Medulla oblongata (tissue), 1 donor: ENCODE data around the gene RFTN1.
A peak's percentile ranks its signal among the peaks of the same experiment; 100 is the strongest.

Experiments
- DNase-seq: peaks from one replicate; pipeline ENCODE4 v3.0.0-alpha.2; 2015; ENCODE audit errors: extremely low spot score

RFTN1 gene

DNA sequence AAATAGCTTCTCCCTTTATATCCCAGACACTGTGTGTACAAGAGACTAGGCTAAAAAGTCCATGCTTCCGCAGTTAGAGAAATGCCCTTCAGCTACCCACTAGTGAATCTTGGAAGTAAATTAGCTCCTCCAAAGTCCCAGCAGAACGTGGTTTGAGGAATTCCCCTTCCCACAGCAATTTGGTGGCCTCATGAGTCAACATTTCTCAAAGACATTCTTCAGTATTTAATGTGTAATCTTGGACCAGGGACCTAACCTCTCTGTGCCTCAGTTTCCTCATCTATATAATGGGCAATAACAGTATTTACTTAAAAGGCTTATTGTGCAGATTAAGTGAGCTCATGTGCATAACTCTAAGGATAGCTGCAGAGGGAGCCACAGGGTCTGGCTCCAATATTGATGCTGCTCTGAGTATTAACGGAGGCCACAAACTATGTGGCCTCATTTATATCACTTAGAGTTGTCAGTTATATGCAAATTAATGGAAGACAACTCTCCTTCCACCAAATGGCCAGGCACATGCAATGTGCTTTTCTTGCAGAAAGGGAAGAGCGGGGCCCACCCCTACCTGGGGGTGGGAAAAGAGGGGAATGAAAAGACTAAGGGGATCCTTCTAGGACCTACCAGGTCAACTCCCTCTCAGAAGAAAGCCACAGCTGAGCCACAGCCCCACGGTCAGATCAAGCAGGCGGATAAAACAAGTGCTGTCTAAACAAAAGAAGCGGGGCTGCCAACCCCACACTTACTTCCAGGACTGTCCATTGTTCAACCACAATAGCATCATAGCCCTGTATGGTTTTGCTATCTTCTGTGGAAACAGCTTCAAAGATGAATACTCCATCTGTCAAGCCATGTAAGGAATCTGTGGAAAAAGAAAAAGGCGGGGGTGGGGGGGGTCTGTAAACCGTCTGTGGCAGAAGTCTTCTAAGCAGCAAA lies 156.0 kb downstream of the RFTN1 start:
- DNase-seq: peak; percentile 29

DNA sequence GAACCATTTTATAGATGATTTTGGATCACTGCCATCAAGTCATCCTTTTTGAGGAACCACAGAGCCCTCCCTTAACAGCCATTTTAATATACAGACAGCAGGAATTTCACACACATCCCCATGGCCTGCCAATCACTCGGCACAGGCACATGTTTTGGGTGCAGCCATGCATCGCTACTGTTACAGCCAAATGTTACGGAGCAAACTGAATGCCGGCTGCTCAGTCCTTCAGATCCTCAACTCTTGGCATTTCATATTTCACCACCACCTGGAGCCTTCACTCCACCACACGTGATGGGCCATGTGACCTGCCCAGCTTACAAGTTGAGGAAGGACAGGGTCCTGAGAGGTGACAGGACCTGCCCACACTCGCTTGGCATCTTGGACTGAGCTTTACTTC lies 157.7 kb downstream of the RFTN1 start:
- DNase-seq: no peak

DNA sequence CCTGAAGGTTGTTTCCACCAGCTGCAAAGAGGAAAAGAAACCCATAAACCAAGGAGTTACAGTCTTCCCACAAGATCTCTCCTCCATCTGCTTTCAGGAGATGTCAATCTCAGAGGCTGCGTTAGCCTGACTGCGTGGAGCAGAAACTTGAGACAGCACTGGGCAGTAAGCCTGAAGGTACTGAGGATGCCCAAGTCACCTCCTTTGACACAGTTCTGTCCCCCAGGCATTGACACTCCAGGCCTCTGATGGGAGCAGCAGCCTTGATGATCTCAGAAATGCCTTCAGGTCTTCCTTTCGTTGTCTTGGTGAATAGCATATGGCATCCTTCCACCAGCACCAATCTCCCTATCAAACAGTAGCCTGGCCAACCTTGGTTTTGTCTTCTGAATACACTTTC lies 159.2 kb downstream of the RFTN1 start:
- no peak for DNase-seq

DNA sequence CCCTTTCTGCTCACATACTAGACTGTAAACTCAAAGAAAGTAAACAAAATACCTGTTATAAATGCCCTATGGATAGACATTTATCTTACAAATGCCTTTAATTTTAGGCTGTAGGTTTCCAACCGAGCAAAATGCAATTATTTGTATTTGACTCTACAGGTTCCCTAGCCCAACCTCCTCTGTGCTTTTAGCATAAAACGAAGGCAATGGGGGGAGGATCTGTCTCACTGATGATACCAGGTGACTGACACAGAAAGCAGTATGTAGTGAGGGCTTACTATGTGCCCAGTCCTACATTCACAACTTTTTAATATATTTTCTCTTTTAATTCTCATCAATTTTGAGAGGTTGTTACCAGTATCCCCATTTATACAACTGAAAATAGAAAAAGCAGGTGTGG lies 161.1 kb downstream of the RFTN1 start:
- no peak for DNase-seq

GRCh38 chr3:16350597-16351318 lies 162.7 kb downstream of the RFTN1 start:
- DNase-seq: no peak

DNA sequence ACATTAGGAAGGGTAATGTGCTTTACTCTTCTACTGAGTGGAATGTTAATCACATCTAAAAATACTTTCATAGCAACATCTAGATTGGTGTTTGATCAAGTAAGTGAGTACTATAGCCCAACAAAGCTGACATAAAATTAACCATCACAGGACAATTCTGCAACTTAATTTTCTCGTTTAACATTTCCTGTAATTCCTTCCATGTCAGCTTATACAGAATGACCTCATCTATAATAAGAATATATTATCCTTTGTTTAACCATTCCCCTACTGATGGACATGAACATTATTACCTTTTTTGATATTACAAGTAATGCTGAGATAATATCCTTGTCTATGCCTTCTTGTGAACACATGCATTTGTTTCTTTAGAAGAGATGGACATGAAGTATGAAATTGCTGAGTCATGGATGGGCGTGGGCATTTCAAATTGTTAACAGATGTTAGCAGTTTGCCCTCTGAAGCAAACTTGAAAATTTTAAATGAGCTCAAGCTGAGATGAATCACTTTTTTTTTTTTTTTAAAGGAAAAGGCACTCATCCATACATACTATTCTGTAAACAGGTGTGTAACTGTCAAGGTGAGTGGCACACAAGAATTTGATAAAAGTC lies 163.4 kb downstream of the RFTN1 start:
- DNase-seq: no peak

DNA sequence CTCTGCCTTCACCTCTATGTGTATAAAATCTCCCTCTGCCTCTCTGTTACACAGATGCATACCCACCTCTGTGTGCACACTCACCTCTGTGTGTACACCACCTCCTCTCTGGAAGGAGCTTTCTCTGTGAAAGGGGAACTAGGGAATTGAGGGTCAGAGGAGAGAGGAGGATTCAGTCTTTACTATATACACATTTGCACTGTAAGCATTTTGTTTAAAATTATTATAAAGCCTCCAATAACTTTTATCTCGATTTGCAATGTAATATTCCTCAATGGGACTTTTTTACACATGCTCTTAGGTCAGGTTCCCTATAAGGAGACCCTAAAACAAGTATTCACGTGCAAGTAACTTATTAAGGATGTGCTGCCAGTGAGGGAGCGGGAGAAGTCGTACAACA lies 166.0 kb downstream of the RFTN1 start:
- no peak for DNase-seq

- no peak for DNase-seq
Measured at GRCh38 chr3:16346413-16347081, 167.0 kb downstream of the RFTN1 start.

DNA sequence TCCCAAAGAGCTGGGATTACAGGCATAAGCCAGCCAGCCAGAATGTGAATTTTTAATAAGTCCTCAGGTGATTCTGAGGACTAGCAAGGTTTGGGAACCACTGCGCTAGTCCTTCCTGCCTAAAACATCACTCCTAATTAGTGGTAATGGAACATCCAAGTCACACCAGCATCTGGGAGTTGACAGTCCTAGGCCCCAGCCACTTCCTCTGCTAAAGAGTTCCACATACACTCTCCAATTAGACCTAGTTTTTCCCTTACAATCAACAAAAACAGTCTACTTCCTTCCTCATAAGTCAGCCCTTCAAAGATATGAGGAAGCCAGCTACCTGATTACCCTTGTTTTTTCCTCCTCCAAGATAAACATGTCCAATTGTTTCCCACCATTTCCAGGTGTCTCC lies 170.4 kb downstream of the RFTN1 start:
- no peak for DNase-seq

DNA sequence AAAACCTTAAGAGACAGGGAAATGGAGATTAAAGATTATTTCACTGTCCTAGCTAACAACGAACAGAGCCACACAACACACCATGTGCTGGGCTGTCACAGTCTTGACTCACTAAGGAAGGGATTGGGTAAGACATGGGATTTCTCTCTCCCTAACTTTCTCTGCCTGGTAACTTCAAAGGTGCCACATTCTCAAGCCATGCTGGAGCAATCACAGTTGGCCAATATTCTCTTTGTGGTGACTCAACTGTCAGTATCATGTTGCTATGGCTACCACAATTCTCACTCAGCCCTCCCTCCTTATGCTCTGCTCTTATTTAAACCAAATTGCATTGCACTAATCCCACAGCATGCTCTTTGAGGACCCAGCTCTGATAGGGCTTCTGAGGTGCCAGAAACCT lies 174.5 kb downstream of the RFTN1 start:
- DNase-seq: no peak

GRCh38 chr3:16337856-16338540 lies 175.5 kb downstream of the RFTN1 start:
- DNase-seq: no peak

GRCh38 chr3:16336825-16337224 lies 176.7 kb downstream of the RFTN1 start:
- DNase-seq: no peak

DNA sequence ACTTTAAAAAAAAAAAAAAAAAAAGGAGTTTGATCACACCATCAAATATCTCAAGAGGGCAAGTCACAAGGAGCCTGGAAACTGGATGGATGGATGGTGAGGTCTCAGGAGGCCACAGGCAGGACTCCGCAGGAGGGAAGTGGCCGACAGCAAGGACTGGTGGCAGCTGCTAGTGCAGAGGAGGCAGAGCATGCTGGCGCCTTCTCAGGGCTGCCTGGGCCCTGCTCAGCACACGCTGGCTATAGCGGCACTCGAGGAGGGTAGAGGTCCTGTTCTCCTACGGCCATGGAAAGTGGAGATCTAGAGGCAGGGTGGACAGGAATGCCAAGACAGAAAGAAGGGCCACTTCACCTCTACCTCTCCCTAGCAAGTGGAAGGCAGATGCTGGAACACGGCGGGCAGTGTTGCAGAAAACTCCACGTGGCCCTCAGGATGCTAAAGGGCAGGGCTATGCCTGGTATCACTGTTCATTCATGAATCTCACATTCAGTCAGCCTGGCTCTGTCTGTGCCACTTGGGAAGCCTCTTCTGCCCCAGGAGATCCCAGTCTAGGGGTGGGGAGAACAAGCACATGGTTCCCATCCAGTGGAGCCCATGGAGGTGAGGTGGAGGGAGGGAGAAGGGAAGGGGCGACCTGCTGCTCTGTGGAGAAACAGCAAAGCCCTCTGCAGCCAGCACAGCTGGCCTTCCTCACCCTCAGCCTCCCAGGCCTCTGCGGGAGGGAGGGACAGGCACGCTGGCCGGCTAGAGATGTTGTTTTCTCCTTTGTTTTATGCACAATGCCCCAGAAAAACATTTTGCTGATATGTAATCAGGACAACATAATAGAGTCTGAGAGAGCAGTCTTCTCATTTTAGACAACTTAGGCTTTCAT lies 177.5 kb downstream of the RFTN1 start:
- no peak for DNase-seq

DNA sequence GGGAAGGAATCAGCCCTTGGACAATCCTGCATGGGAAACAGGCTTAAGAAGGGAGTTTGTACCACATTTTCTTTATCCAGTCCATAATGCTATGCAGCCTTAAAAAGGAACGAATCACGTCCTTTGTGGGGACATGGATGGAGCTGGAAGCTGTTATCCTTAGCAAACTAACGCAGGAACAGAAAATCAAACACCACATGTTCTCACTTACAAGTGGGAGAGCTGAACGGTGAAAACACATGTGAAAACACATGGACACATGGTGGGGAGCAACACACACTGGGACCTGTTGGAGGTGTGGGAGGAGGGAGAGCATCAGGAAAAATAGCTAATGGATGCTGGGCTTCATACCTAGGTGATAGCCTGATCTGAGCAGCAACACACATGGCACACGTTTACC lies 178.2 kb downstream of the RFTN1 start:
- no peak for DNase-seq

DNA sequence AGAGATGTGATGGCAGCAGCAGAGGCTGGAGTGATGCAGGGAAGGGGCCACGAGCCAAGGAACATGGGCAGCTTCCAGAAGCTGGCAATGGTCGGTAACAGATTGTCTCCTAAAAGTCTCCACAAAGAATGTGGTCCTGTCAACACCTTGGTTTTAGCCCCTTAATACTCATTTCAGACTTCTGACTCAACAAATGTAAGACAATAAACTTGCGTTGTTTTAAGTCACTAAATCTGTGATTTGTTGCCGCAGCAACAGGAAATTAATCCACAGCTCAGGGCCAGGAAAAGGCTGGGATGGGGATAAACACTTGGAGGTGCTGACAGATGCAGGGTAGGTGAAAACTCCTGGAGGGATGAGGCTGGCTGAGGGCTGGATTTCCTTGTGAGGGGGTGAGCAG lies 178.6 kb downstream of the RFTN1 start:
- DNase-seq: no peak

- DNase-seq: no peak
Measured at GRCh38 chr3:16332904-16333426, 180.5 kb downstream of the RFTN1 start.

DNA sequence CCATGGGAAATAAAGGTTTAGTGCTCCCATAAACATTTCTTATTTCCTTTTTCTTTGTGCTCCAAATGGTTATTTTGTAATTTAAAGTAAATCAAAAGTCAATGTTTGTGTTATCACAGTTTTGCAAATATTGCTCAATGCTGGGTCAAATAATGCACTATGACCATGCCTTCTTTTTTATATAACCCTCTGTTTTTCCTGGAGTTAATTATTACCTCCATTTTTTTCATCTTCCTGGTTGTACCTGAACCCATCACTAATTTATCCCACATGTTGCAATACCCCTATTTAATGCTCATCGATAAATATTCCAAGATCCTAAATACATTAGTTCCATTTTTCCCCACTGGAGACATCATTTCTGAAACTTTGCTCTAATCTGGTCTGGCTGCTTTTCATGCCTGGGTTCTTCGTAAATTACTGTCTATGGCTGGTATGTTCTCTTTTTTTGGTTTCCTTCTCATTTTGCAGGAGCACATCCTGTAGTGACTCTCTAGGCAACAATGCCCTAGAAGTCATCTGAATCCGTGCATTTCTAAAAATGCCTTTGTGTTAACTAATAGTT lies 182.1 kb downstream of the RFTN1 start:
- DNase-seq: no peak

DNA sequence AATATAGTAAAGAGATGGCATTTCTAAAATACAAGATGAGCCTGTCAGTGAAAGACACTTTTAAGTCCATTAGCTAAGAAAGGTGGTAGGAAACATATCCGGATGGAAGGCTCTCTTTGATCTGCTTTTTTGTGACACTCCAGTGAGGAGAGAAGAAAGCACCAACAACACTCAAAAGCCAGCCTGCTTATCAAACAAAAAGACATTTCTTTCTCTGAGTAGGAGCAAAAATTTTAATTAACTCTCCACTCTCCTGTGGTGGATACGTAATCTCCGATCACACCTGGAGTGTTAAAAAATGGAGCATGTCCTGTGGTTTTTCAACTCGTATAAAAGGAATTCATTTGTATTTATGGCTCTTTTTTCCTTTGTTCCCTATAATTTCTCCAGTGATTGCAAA lies 183.1 kb downstream of the RFTN1 start:
- DNase-seq: no peak

DNA sequence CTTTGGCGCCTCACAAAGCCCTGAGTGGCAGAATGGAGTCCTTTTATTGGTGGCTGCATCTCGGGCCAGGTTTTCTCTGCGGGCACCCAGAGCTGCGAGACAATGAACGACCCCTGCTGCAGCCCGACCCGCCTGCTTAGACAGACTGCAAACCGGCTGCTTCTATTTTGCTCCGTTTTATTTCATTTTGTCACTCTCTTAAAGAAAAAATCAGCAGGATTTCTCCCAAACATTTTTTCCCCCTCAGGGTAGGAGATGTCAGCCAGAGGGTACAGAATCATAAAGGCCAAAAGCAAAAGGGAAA lies 183.7 kb downstream of the RFTN1 start:
- no peak for DNase-seq
